Osteocyte (in vitro differentiated cells): ENCODE results near the gene ALCAM. TPM values are rescaled to one million over a fixed set of nuclear protein-coding genes. Genes with fewer than 3 reads are reported as not detected.

Source experiments
- DNase-seq: peaks from one replicate; pipeline ENCODE4 v3.0.0; 2021; ENCODE audit warnings: mixed read lengths; ENCODE audit not compliant: unreplicated experiment; ENCODE audit errors: extremely low spot score
- H3K27ac Mint-ChIP-seq: one replicate; pipeline ENCODE4 v1.8.0; 2021; ENCODE audit warnings: mild to moderate bottlenecking, mixed read lengths; ENCODE audit not compliant: unreplicated experiment
- H3K27me3 Mint-ChIP-seq: one replicate; pipeline ENCODE4 v1.8.0; 2021; ENCODE audit warnings: mixed read lengths; ENCODE audit not compliant: unreplicated experiment
- H3K36me3 Mint-ChIP-seq: one replicate; pipeline ENCODE4 v1.8.0; 2021; ENCODE audit warnings: mixed read lengths; ENCODE audit not compliant: unreplicated experiment
- H3K4me1 Mint-ChIP-seq: one replicate; pipeline ENCODE4 v1.8.0; 2021; ENCODE audit warnings: mixed read lengths; ENCODE audit not compliant: unreplicated experiment
- H3K4me3 Mint-ChIP-seq: one replicate; pipeline ENCODE4 v1.8.0; 2021; ENCODE audit warnings: mild to moderate bottlenecking, moderate library complexity, mixed read lengths; ENCODE audit not compliant: unreplicated experiment
- H3K9me3 Mint-ChIP-seq: one replicate; pipeline ENCODE4 v1.8.0; 2021; ENCODE audit warnings: mixed read lengths; ENCODE audit not compliant: unreplicated experiment
- total RNA-seq: library from RNA; stranded (reverse); gene quantifications from 2 replicates; pipeline ENCODE4 v1.2.1, GENCODE V29; 2021
- TF ChIP-seq, protein P1 (sequence below): fragments of 200-600 bp; sonication (generic); IDR thresholded peaks from 2 replicates; pipeline ENCODE4 v1.5.0; 2021; ENCODE audit warnings: antibody characterized with exemption, mild to moderate bottlenecking, moderate library complexity

ALCAM gene
- total RNA-seq, 1 donor from 2014 or later, result 242 TPM

DNA sequence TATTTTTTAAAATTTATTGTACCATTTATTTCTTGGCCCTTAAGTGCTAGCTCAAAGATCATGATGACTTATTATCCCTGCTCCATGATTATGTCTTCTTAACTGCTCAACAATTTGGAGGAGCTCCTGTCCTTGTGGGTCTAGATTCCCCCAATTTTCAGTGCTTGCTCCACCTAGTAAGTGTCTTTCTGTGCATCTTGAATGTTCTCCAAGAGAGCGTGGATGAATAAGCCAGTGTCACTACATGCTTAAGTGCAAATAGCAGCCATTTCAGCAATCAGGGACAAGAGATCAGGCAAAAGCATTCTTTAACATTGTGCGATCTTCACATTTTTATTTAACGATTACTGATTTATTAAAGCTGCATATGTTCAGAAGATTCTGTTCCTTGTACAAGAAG lies 99.4 kb downstream of the ALCAM start:
- no peaks in the 10 kb centered on the region for H3K27me3 Mint-ChIP-seq
- H3K27ac Mint-ChIP-seq, result no peak overlapping the region
- peaks cover 35% of the 10 kb centered on the region for H3K4me1 Mint-ChIP-seq
- H3K36me3 Mint-ChIP-seq, result peaks cover 2% of the 10 kb centered on the region
- peaks cover 3% of the 10 kb centered on the region for H3K9me3 Mint-ChIP-seq
- DNase-seq, result no peak
- no peak overlapping the region for H3K4me3 Mint-ChIP-seq
- TF ChIP-seq, protein P1, sequence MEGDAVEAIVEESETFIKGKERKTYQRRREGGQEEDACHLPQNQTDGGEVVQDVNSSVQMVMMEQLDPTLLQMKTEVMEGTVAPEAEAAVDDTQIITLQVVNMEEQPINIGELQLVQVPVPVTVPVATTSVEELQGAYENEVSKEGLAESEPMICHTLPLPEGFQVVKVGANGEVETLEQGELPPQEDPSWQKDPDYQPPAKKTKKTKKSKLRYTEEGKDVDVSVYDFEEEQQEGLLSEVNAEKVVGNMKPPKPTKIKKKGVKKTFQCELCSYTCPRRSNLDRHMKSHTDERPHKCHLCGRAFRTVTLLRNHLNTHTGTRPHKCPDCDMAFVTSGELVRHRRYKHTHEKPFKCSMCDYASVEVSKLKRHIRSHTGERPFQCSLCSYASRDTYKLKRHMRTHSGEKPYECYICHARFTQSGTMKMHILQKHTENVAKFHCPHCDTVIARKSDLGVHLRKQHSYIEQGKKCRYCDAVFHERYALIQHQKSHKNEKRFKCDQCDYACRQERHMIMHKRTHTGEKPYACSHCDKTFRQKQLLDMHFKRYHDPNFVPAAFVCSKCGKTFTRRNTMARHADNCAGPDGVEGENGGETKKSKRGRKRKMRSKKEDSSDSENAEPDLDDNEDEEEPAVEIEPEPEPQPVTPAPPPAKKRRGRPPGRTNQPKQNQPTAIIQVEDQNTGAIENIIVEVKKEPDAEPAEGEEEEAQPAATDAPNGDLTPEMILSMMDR, result no peak

DNA sequence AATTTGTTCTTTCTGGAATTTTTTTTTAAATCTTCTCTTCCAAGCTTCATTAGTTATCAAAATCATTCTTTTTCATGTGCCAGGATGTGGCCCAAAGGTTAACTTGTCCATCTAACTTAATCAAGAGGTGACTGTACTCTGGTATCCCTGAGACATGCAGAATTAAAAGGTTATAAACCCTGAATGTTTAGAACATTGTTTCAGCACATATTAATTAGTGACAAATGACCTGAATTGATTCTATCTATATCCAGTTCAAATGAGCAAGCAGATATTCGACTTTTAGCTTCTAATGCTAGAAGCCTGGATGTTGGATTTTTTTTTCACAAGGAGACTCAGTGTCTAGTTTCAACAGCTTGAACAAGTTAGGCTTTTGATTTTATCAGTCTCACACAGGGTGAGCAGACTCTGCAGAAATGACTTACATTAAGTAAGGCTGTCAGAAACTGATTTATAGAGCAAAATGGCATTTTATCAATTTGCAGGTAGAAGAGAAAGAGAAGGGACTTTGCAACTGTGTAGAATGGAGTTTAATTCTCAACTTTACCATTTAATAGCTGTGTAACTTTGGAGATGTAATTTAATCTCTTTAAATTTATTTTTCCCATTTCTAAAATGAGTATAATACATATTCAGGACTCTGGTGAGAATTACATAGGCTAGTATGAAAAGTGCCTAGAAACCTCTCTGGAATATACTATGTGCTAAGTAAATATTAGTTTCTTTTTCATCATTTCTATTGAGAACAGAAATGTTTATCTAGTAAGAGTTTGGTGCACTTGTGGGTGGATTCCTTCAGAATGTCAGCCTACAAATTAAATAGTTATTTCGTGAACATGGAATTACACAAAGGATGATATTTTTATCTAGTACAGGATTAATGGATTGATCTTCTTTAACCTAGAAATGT lies 100.0 kb downstream of the ALCAM start:
- Mint-ChIP-seq H3K27me3 (no peaks in the 10 kb centered on the region), H3K9me3 (peaks cover 3% of the 10 kb centered on the region), H3K27ac (no peak overlapping the region), H3K4me3 (no peak overlapping the region), H3K36me3 (peaks cover 2% of the 10 kb centered on the region), H3K4me1 (peaks cover 36% of the 10 kb centered on the region)
- TF ChIP-seq, protein P1, result no peak
- DNase-seq, result no peak

- TF ChIP-seq, protein P1, result no peak
- Mint-ChIP-seq H3K36me3 (peaks cover 2% of the 10 kb centered on the region), H3K27me3 (no peaks in the 10 kb centered on the region), H3K4me3 (no peak overlapping the region), H3K27ac (peak overlapping the region; percentile 2), H3K9me3 (peaks cover 3% of the 10 kb centered on the region), H3K4me1 (peaks cover 55% of the 10 kb centered on the region)
- DNase-seq, result no peak
These were observed 104.1 kb downstream of the ALCAM start for GRCh38 chr3:105470851-105471250.

GRCh38 chr3:105473521-105474223 lies 107.0 kb downstream of the ALCAM start:
- Mint-ChIP-seq H3K9me3 (peaks cover 16% of the 10 kb centered on the region), H3K4me1 (peaks cover 38% of the 10 kb centered on the region), H3K27me3 (no peaks in the 10 kb centered on the region), H3K4me3 (no peak overlapping the region), H3K27ac (peak overlapping the region; percentile 64), H3K36me3 (peaks cover 14% of the 10 kb centered on the region)
- TF ChIP-seq, protein P1, result no peak
- DNase-seq, result no peak

GRCh38 chr3:105480768-105481167 lies 114.1 kb downstream of the ALCAM start:
- H3K4me3 Mint-ChIP-seq, result no peak overlapping the region
- TF ChIP-seq, protein P1, result no peak
- H3K9me3 Mint-ChIP-seq, result peaks cover 12% of the 10 kb centered on the region
- DNase-seq, result no peak
- peaks cover 12% of the 10 kb centered on the region for H3K36me3 Mint-ChIP-seq
- H3K4me1 Mint-ChIP-seq, result peaks cover 8% of the 10 kb centered on the region
- no peak overlapping the region for H3K27ac Mint-ChIP-seq
- no peaks in the 10 kb centered on the region for H3K27me3 Mint-ChIP-seq
